Heart left ventricle (tissue), 13 donors: ENCODE measurements around the gene ULK4.

Source experiments
- POLR2A ChIP-seq, 2 donors: fragments of 450-650 bp; IDR thresholded peaks; one replicate each; pipeline ENCODE4 v1.6.1; 2017; ENCODE audit warnings: antibody characterized with exemption in 2 of 2, mild to moderate bottlenecking in 2 of 2, moderate library complexity in 2 of 2
- TF ChIP-seq, protein P1 (sequence below), 12 donors: fragments of 200-600 bp; sonication (generic) in 4 of 12; IDR thresholded peaks; one replicate each; pipeline versions ENCODE4 v1.5.0 to v1.8.0; 2018 to 2022; ENCODE audit warnings: antibody characterized with exemption in 12 of 12, mild to moderate bottlenecking in 5 of 12
- donor health status: ischemic (EF 13 %, LVEDD 7.1; RV severe dilation, severe dysfunction).
- donor health status: DM: no; HTN: yes; CAD: no.
- donor health status: DM: no; HTN: no; CAD: no.
- donor health status: ischemic (EF 25% LVEDD 6.9; RV normal size, moderate dysfunction).
- donor health status: ischemic (EF 25% LVEDD 5.7; RV mildly dilated, moderate dysfunction).
- donor health status: ischemic (EF 35%, LVEDD 5.7; RV mildly dilated, moderate dysfunction).
- donor health status: nonischemic (EF 11% LVEDD 7.7; RV severe dilation, severe dysfunction).
- donor health status: DM: yes; HTN: yes; CAD: no.
- donor health status: PGD.
- donor health status: ischemic (EF 29% LVEDD 5.4; RV normal size, mild dysfunction).
- donor health status: nonischemic (EF 23%, LVEDD 6.1; RV moderate dilation, normal function).

DNA sequence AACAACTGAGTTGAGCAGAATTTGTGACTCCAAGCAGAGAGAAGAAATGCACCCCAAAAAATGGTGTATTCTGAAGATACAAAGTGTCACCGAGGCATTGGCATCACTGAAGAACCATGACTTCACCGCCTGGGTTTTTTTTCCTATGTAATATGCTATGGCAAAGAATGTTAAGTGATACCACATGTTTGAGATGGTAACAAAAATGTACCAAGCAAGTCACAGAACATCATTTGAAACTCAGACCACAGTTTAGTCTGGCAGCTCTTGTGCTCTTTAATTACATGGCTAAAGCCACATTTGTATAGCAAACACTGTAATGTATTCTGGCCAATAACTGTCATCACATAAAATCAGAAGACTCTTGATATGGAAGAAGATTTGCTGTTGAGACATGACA is 323.5 kb downstream of the ULK4 start:
- no peak for TF ChIP-seq POLR2A (IDR thresholded peaks at IDR 0.05)
- TF ChIP-seq, protein P1, sequence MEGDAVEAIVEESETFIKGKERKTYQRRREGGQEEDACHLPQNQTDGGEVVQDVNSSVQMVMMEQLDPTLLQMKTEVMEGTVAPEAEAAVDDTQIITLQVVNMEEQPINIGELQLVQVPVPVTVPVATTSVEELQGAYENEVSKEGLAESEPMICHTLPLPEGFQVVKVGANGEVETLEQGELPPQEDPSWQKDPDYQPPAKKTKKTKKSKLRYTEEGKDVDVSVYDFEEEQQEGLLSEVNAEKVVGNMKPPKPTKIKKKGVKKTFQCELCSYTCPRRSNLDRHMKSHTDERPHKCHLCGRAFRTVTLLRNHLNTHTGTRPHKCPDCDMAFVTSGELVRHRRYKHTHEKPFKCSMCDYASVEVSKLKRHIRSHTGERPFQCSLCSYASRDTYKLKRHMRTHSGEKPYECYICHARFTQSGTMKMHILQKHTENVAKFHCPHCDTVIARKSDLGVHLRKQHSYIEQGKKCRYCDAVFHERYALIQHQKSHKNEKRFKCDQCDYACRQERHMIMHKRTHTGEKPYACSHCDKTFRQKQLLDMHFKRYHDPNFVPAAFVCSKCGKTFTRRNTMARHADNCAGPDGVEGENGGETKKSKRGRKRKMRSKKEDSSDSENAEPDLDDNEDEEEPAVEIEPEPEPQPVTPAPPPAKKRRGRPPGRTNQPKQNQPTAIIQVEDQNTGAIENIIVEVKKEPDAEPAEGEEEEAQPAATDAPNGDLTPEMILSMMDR (IDR thresholded peaks at IDR 0.05) = no peak
